H9 (cell line): ENCODE results near the gene MZT2A. TPM values are rescaled to one million over a fixed set of nuclear protein-coding genes. Genes with fewer than 3 reads are reported as not detected.

ENCODE experiments used
- microRNA-seq: library from miRNA; unstranded; fragments of <30 nt; microRNA quantifications from one replicate; pipeline ENCODE4, GENCODE V29; 2020; ENCODE audit warnings: borderline microRNAs expressed
- total RNA-seq: library from RNA; stranded (reverse); gene quantifications from 2 replicates; pipeline ENCODE4 v1.2.1, GENCODE V29; 2021

The MZT2A gene
- total RNA-seq, 1 experiment from 2014 or later = 127 TPM

Small RNAs within 50 kb of the gene (microRNA-seq; reads per million reads assigned to microRNA genes)
- not detected for gene MIR4784

Other genes starting within 250 kb of the MZT2A start
- gene RAB6D, start 128.2 kb downstream of the MZT2A start, total RNA-seq = 0.18 TPM in 1 of 2 replicates, not detected in the other
- 0.18 TPM in 1 of 2 replicates, not detected in the other for gene TUBA3D, start 16.3 kb downstream of the MZT2A start, total RNA-seq
- 10.0 and 10.8 TPM in 2 replicates for gene CCDC74A, start 35.5 kb upstream of the MZT2A start, total RNA-seq